Stimulated activated CD4-positive, alpha-beta T cell treated with anti-CD3 and anti-CD28 coated beads, Interleukin-15, amount 100 ng/mL, for 48 hours (primary cell): Measurements from ENCODE around the gene FGF14.
"Not testable (repeated sequence)": the region's sequence is repeated elsewhere in the genome, so short reads cannot be mapped to it uniquely, and the experiment has no call there.

Experiments used
- DNase-seq, 2 donors: peaks; one replicate each; pipeline ENCODE4 v3.0.0-alpha.2; 2020; ENCODE audit warnings: low read depth in 2 of 2

FGF14 gene

GRCh38 chr13:102040812-102041211, 361.0 kb downstream of the FGF14 start:
- DNase-seq, result no peak

GRCh38 chr13:102039264-102039663, 362.6 kb downstream of the FGF14 start:
- no peak for DNase-seq

- no peak for DNase-seq
These were observed 363.1 kb downstream of the FGF14 start for GRCh38 chr13:102038787-102039186.

- no peak for DNase-seq
These were observed 365.9 kb downstream of the FGF14 start for GRCh38 chr13:102035969-102036368.

GRCh38 chr13:102033857-102034331, 368.0 kb downstream of the FGF14 start:
- DNase-seq, result no peak

- no peak for DNase-seq
These were observed 368.5 kb downstream of the FGF14 start for GRCh38 chr13:102033386-102033785.

GRCh38 chr13:102028868-102029267, 373.0 kb downstream of the FGF14 start:
- DNase-seq, result no peak

GRCh38 chr13:102028206-102028605, 373.6 kb downstream of the FGF14 start:
- no peak for DNase-seq

- no peak for DNase-seq
These were observed 380.1 kb downstream of the FGF14 start for GRCh38 chr13:102021777-102022176.

- no peak for DNase-seq
These were observed 381.1 kb downstream of the FGF14 start for GRCh38 chr13:102020611-102021216.

GRCh38 chr13:102018716-102019115, 383.1 kb downstream of the FGF14 start:
- no peak for DNase-seq

GRCh38 chr13:102017248-102017647, 384.6 kb downstream of the FGF14 start:
- DNase-seq, result no peak

GRCh38 chr13:102012299-102013293, 389.3 kb downstream of the FGF14 start:
- DNase-seq, result no peak

- not testable (repeated sequence) for DNase-seq
These were observed 390.4 kb downstream of the FGF14 start for GRCh38 chr13:102011455-102011854.

GRCh38 chr13:102003848-102004570, 397.8 kb downstream of the FGF14 start:
- DNase-seq, result no peak

GRCh38 chr13:102002287-102002686, 399.6 kb downstream of the FGF14 start:
- DNase-seq, result no peak

- no peak for DNase-seq
These were observed 401.1 kb downstream of the FGF14 start for GRCh38 chr13:102000764-102001163.

- no peak for DNase-seq
These were observed 403.7 kb downstream of the FGF14 start for GRCh38 chr13:101998129-101998528.

- DNase-seq, result no peak
These were observed 404.9 kb downstream of the FGF14 start for GRCh38 chr13:101996954-101997353.

- no peak for DNase-seq
These were observed 412.0 kb downstream of the FGF14 start for GRCh38 chr13:101989798-101990350.

- no peak for DNase-seq
These were observed 413.7 kb downstream of the FGF14 start for GRCh38 chr13:101988140-101988539.

- DNase-seq, result no peak
These were observed 415.5 kb downstream of the FGF14 start for GRCh38 chr13:101986316-101986715.
